Measurements from ENCODE around the gene PRKAB1.

The PRKAB1 gene

DNA sequence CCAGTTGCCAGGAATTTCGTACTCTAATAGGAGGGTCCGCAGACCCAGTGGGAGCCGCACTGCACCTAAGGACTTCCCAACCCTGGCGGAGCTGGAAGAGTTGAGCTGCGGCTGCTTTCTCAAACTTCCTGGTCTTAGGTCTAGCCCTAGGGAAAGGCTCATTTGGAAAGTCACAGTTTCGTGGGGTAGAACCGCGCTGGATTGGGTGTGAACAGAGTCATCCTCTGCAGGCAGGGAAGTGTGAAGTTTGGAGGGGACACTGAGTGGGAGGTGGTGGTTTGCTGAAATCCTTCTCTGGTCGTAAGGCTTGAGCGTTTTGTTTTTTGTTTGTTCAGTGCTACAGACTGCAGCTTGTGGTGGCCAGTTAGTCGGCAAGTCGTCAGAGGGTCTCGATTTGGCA lies 18.8 kb downstream of the PRKAB1 start:
- 93% methylated on average over 13 of the region's 13 CpGs for WGBS
- Histone ChIP-seq H3K27me3 (ENCODE audit: control insufficient read depth in 1 of 2, insufficient read depth in 1 of 2, low read length in 2 of 2) (no peaks in the 10 kb centered on the region), H3K36me3 (ENCODE audit: control insufficient read depth in 1 of 2, insufficient read depth in 2 of 2, low read depth in 1 of 2, low read length in 2 of 2) (peaks cover 19 to 20% of the 10 kb centered on the region in 2 experiments), H3K9me3 (ENCODE audit: control insufficient read depth, low read length) (no peaks in the 10 kb centered on the region), H2AK5ac (ENCODE audit: low read length, severe bottlenecking) (no peak overlapping the region), H2BK5ac (ENCODE audit: low read depth, low read length, poor library complexity, severe bottlenecking) (no peak overlapping the region), H3K79me1 (replicated peaks; ENCODE audit: low read length, poor library complexity, severe bottlenecking) (peaks cover under 1% of the 10 kb centered on the region), H3K9ac (ENCODE audit: low read length) (no peak overlapping the region), H3K4me3 (ENCODE audit: insufficient read depth in 1 of 2, low read depth in 1 of 2, low read length in 2 of 2) (no peak overlapping the region), H3K18ac (ENCODE audit: low read depth in 1 of 2, low read length in 2 of 2) (no peak overlapping the region), H3K4me2 (ENCODE audit: low read length, poor library complexity, severe bottlenecking) (no peak overlapping the region), H3K14ac (ENCODE audit: low read length in 2 of 2) (no peak overlapping the region), H4K8ac (ENCODE audit: low read length) (no peak overlapping the region), H3K4me1 (ENCODE audit: control insufficient read depth, insufficient read depth, low read depth, low read length) (peaks cover 12% of the 10 kb centered on the region), H2AFZ (ENCODE audit: low read depth, low read length) (no peak overlapping the region), H4K91ac (ENCODE audit: low read length) (no peak overlapping the region), H3K27ac (ENCODE audit: low read length, poor library complexity, severe bottlenecking) (no peak overlapping the region), H3K4ac (ENCODE audit: low read depth in 1 of 2, low read length in 2 of 2) (no peak overlapping the region), H2BK120ac (ENCODE audit: low read depth, low read length) (no peak overlapping the region), H2BK12ac (ENCODE audit: low read length in 2 of 2) (no peak overlapping the region), H3K23ac (ENCODE audit: low read length in 2 of 2) (no peak overlapping the region), H2BK15ac (ENCODE audit: low read depth, poor library complexity, severe bottlenecking) (no peak overlapping the region)
- DNase-seq = no peak

DNA sequence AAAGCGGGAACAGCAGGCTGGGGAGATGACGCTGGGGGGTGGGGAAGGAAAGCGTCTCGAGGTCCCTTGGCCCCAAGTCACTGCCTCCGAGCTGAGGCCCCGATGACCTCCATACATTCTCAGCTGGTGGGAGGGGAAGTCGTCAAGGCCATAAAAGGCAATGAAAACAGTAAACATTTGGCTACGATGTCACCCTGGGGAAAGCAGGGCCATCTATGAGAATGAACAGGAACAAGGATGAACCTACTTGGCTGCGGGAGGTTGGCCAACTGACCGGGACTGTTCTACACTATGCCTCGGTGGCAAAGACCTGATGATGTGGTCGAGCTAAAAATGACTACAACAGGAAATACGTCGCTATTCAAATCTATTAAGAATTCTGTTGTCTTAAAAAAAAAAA lies 19.5 kb downstream of the PRKAB1 start:
- H3K4me1 ChIP-seq (ENCODE audit: control insufficient read depth, insufficient read depth, low read depth, low read length) = peaks cover 10% of the 10 kb centered on the region
- no peak overlapping the region for H3K23ac ChIP-seq (ENCODE audit: low read length in 2 of 2)
- no peak overlapping the region for H3K4me3 ChIP-seq (ENCODE audit: insufficient read depth in 1 of 2, low read depth in 1 of 2, low read length in 2 of 2)
- no peak overlapping the region for H4K8ac ChIP-seq (ENCODE audit: low read length)
- H3K79me1 ChIP-seq (replicated peaks; ENCODE audit: low read length, poor library complexity, severe bottlenecking) = no peaks in the 10 kb centered on the region
- no peak overlapping the region for H2BK15ac ChIP-seq (ENCODE audit: low read depth, poor library complexity, severe bottlenecking)
- WGBS = 45% methylated on average over 9 of the region's 14 CpGs
- H3K14ac ChIP-seq (ENCODE audit: low read length in 2 of 2) = no peak overlapping the region
- no peak for DNase-seq
- H2AK5ac ChIP-seq (ENCODE audit: low read length, severe bottlenecking) = no peak overlapping the region
- no peak overlapping the region for H3K9ac ChIP-seq (ENCODE audit: low read length)
- no peaks in the 10 kb centered on the region for H3K9me3 ChIP-seq (ENCODE audit: control insufficient read depth, low read length)
- H2AFZ ChIP-seq (ENCODE audit: low read depth, low read length) = no peak overlapping the region
- H2BK120ac ChIP-seq (ENCODE audit: low read depth, low read length) = no peak overlapping the region
- no peak overlapping the region for H3K27ac ChIP-seq (ENCODE audit: low read length, poor library complexity, severe bottlenecking)
- H4K91ac ChIP-seq (ENCODE audit: low read length) = no peak overlapping the region
- no peak overlapping the region for H3K18ac ChIP-seq (ENCODE audit: low read depth in 1 of 2, low read length in 2 of 2)
- no peak overlapping the region for H3K4ac ChIP-seq (ENCODE audit: low read depth in 1 of 2, low read length in 2 of 2)
- H2BK5ac ChIP-seq (ENCODE audit: low read depth, low read length, poor library complexity, severe bottlenecking) = no peak overlapping the region
- peaks cover 13 to 17% of the 10 kb centered on the region in 2 experiments for H3K36me3 ChIP-seq (ENCODE audit: control insufficient read depth in 1 of 2, insufficient read depth in 2 of 2, low read depth in 1 of 2, low read length in 2 of 2)
- H2BK12ac ChIP-seq (ENCODE audit: low read length in 2 of 2) = peak overlapping the region in 1 of 2 experiments; percentile 15
- no peak overlapping the region for H3K4me2 ChIP-seq (ENCODE audit: low read length, poor library complexity, severe bottlenecking)
- H3K27me3 ChIP-seq (ENCODE audit: control insufficient read depth in 1 of 2, insufficient read depth in 1 of 2, low read length in 2 of 2) = no peaks in the 10 kb centered on the region

DNA sequence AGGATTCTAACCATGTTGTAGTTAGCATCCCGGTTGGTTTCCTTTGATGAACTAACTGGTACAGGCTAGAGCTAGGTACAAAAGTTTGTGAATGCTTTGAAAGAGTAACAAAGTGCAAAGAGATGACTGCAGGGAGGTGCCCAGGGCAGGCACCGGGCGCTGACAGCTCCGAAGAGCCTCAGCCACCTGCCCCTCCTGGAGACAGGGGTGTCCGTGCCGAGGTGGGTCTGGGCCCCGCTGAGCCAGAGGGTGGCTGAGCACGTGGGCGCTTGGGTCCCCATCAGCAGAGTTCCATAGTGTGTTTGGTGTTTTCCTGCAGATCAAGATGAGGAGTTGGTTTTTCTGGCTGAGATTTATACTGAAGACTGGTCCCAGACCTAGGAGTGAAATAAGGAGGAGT lies 19.9 kb downstream of the PRKAB1 start:
- Histone ChIP-seq H2BK120ac (ENCODE audit: low read depth, low read length) (no peak overlapping the region), H2AFZ (ENCODE audit: low read depth, low read length) (no peak overlapping the region), H3K23ac (ENCODE audit: low read length in 2 of 2) (no peak overlapping the region), H3K4ac (ENCODE audit: low read depth in 1 of 2, low read length in 2 of 2) (no peak overlapping the region), H3K14ac (ENCODE audit: low read length in 2 of 2) (no peak overlapping the region), H3K79me1 (replicated peaks; ENCODE audit: low read length, poor library complexity, severe bottlenecking) (peaks cover under 1% of the 10 kb centered on the region), H3K9me3 (ENCODE audit: control insufficient read depth, low read length) (no peaks in the 10 kb centered on the region), H3K4me3 (ENCODE audit: insufficient read depth in 1 of 2, low read depth in 1 of 2, low read length in 2 of 2) (no peak overlapping the region), H4K8ac (ENCODE audit: low read length) (no peak overlapping the region), H2AK5ac (ENCODE audit: low read length, severe bottlenecking) (no peak overlapping the region), H2BK5ac (ENCODE audit: low read depth, low read length, poor library complexity, severe bottlenecking) (no peak overlapping the region), H3K4me1 (ENCODE audit: control insufficient read depth, insufficient read depth, low read depth, low read length) (peaks cover 10% of the 10 kb centered on the region), H3K18ac (ENCODE audit: low read depth in 1 of 2, low read length in 2 of 2) (no peak overlapping the region), H2BK15ac (ENCODE audit: low read depth, poor library complexity, severe bottlenecking) (no peak overlapping the region), H3K4me2 (ENCODE audit: low read length, poor library complexity, severe bottlenecking) (no peak overlapping the region), H3K9ac (ENCODE audit: low read length) (no peak overlapping the region), H3K27me3 (ENCODE audit: control insufficient read depth in 1 of 2, insufficient read depth in 1 of 2, low read length in 2 of 2) (no peaks in the 10 kb centered on the region), H3K36me3 (ENCODE audit: control insufficient read depth in 1 of 2, insufficient read depth in 2 of 2, low read depth in 1 of 2, low read length in 2 of 2) (peaks cover 13 to 17% of the 10 kb centered on the region in 2 experiments), H3K27ac (ENCODE audit: low read length, poor library complexity, severe bottlenecking) (no peak overlapping the region), H4K91ac (ENCODE audit: low read length) (peak overlapping the region; percentile 16), H2BK12ac (ENCODE audit: low read length in 2 of 2) (peak overlapping the region in 1 of 2 experiments; percentile 15)
- WGBS = 99% methylated on average over 9 of the region's 9 CpGs
- DNase-seq = no peak

DNA sequence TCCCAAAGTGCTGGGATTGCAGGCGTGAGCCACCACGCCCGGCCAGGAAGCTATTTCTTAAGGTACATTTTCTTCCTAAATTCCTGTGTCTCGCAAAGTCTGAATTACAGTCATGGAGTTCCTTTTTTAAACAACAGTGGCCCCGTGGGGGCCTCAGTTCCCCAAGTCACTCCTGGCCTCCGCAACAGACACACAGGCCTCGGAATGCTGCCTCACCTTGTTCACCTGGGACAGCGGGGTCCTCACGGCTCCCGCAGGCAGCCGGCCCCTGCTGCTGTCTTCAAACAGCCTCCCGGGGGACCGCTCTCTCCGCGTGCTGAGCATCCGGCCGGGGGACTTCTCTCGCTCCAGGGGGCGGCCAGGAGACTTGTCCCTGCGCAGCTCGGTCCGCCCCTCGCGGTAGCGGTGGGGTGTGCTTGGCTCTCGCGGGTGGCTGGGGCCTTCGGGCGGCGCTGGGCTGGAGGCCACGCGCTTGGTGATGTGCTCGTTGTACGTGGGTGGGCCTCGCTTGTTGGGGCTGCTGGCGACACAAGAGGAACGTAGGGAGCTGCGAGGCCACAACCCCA lies 22.1 kb downstream of the PRKAB1 start:
- Histone ChIP-seq H4K8ac (ENCODE audit: low read length) (no peak overlapping the region), H3K4ac (ENCODE audit: low read depth in 1 of 2, low read length in 2 of 2) (peak overlapping the region in 1 of 2 experiments; percentile 52), H3K27me3 (ENCODE audit: control insufficient read depth in 1 of 2, insufficient read depth in 1 of 2, low read length in 2 of 2) (no peaks in the 10 kb centered on the region), H3K27ac (ENCODE audit: low read length, poor library complexity, severe bottlenecking) (no peak overlapping the region), H3K79me1 (replicated peaks; ENCODE audit: low read length, poor library complexity, severe bottlenecking) (peaks cover 5% of the 10 kb centered on the region), H3K14ac (ENCODE audit: low read length in 2 of 2) (no peak overlapping the region), H3K23ac (ENCODE audit: low read length in 2 of 2) (no peak overlapping the region), H2BK120ac (ENCODE audit: low read depth, low read length) (no peak overlapping the region), H3K4me3 (ENCODE audit: insufficient read depth in 1 of 2, low read depth in 1 of 2, low read length in 2 of 2) (no peak overlapping the region), H3K18ac (ENCODE audit: low read depth in 1 of 2, low read length in 2 of 2) (no peak overlapping the region), H3K4me2 (ENCODE audit: low read length, poor library complexity, severe bottlenecking) (no peak overlapping the region), H2BK15ac (ENCODE audit: low read depth, poor library complexity, severe bottlenecking) (no peak overlapping the region), H3K4me1 (ENCODE audit: control insufficient read depth, insufficient read depth, low read depth, low read length) (peaks cover 3% of the 10 kb centered on the region), H2BK12ac (ENCODE audit: low read length in 2 of 2) (no peak overlapping the region), H3K36me3 (ENCODE audit: control insufficient read depth in 1 of 2, insufficient read depth in 2 of 2, low read depth in 1 of 2, low read length in 2 of 2) (peaks cover 13 to 17% of the 10 kb centered on the region in 2 experiments), H4K91ac (ENCODE audit: low read length) (no peak overlapping the region), H3K9ac (ENCODE audit: low read length) (no peak overlapping the region), H2AK5ac (ENCODE audit: low read length, severe bottlenecking) (no peak overlapping the region), H3K9me3 (ENCODE audit: control insufficient read depth, low read length) (no peaks in the 10 kb centered on the region), H2BK5ac (ENCODE audit: low read depth, low read length, poor library complexity, severe bottlenecking) (no peak overlapping the region), H2AFZ (ENCODE audit: low read depth, low read length) (no peak overlapping the region)
- WGBS = 99% methylated on average over 38 of the region's 38 CpGs
- DNase-seq = no peak
